Naive B cell (primary cell): ENCODE data around the gene VWA8. TPM values are rescaled to one million over a fixed set of nuclear protein-coding genes. Genes with fewer than 3 reads are reported as not detected.

Experiments
- ATAC-seq, 2 donors: fragments of 150-1000 bp; cut with Tn5 transposase; 2 replicates each; pipeline ENCODE4 v1.10.0; 2021; ENCODE audit warnings: low read depth in 2 of 2, mild to moderate bottlenecking in 2 of 2, moderate library complexity in 2 of 2
- DNase-seq: peaks from one replicate; pipeline ENCODE4 v3.0.0; 2022
- H3K27ac Mint-ChIP-seq, 6 donors: one replicate each; pipeline ENCODE4 v1.8.0; 2020 to 2022; ENCODE audit warnings: mild to moderate bottlenecking in 6 of 6, mixed read lengths in 6 of 6, moderate library complexity in 5 of 6, inconsistent platforms in 2 of 6
- H3K27me3 Mint-ChIP-seq, 3 donors: one replicate each; pipeline ENCODE4 v1.8.0; 2021 to 2022; ENCODE audit warnings: mixed read lengths in 3 of 3, mild to moderate bottlenecking in 1 of 3
- H3K36me3 Mint-ChIP-seq, 2 donors: one replicate each; pipeline ENCODE4 v1.8.0; 2020 to 2022; ENCODE audit warnings: mixed read lengths in 2 of 2, inconsistent platforms in 1 of 2, mild to moderate bottlenecking in 1 of 2
- H3K4me1 Mint-ChIP-seq, 3 donors: one replicate each; pipeline ENCODE4 v1.8.0; 2020 to 2022; ENCODE audit warnings: mixed read lengths in 3 of 3, inconsistent platforms in 1 of 3, mild to moderate bottlenecking in 1 of 3, moderate library complexity in 1 of 3
- H3K4me3 Mint-ChIP-seq, 8 donors: one replicate each; pipeline ENCODE4 v1.8.0; 2020 to 2022; ENCODE audit warnings: mild to moderate bottlenecking in 8 of 8, mixed read lengths in 8 of 8, moderate library complexity in 8 of 8, inconsistent platforms in 2 of 8
- H3K9me3 Mint-ChIP-seq, 7 donors: one replicate each; pipeline ENCODE4 v1.8.0; 2020 to 2022; ENCODE audit warnings: mixed read lengths in 7 of 7, mild to moderate bottlenecking in 5 of 7, inconsistent platforms in 2 of 7, moderate library complexity in 1 of 7
- polyA plus RNA-seq, 6 donors: library from polyadenylated mRNA; unstranded; fragments of 300-500 nt; fragmentation: Illumina TruSeq; gene quantifications; one replicate each; pipeline ENCODE4 v1.2.3, GENCODE V29; 2021; ENCODE audit warnings: low read depth in 6 of 6

The VWA8 gene
- polyA plus RNA-seq, 6 donors from 2014 or later: 0.91 to 6.2 (median 3.5) TPM

GRCh38 chr13:41563984-41564365 lies 396.9 kb downstream of the VWA8 start:
- Mint-ChIP-seq H3K27me3 (no peaks in the 10 kb centered on the region), H3K36me3 (peaks cover 4 to 7% of the 10 kb centered on the region in 2 donors), H3K27ac (no peak overlapping the region), H3K9me3 (no peaks in the 10 kb centered on the region), H3K4me1 (no peaks in the 10 kb centered on the region), H3K4me3 (no peak overlapping the region)
- DNase-seq (no peak), ATAC-seq (no peak)

- ATAC-seq (no peak), DNase-seq (no peak)
- Mint-ChIP-seq H3K4me1 (no peaks in the 10 kb centered on the region), H3K27ac (no peak overlapping the region), H3K27me3 (no peaks in the 10 kb centered on the region), H3K36me3 (peaks cover 4 to 7% of the 10 kb centered on the region in 2 donors), H3K9me3 (no peaks in the 10 kb centered on the region), H3K4me3 (no peak overlapping the region)
These were observed 397.4 kb downstream of the VWA8 start for GRCh38 chr13:41563341-41563983.

- no peak for DNase-seq
- no peaks in the 10 kb centered on the region for H3K27me3 Mint-ChIP-seq
- peaks cover 4 to 7% of the 10 kb centered on the region in 2 donors for H3K36me3 Mint-ChIP-seq
- no peaks in the 10 kb centered on the region for H3K4me1 Mint-ChIP-seq
- H3K27ac Mint-ChIP-seq: no peak overlapping the region
- no peak overlapping the region for H3K4me3 Mint-ChIP-seq
- ATAC-seq: no peak
- peaks cover 0 to 3% (median 0%) of the 10 kb centered on the region in 7 donors for H3K9me3 Mint-ChIP-seq
These were observed 398.2 kb downstream of the VWA8 start for GRCh38 chr13:41562541-41563178.

GRCh38 chr13:41562083-41562482 lies 398.8 kb downstream of the VWA8 start:
- no peak overlapping the region for H3K4me3 Mint-ChIP-seq
- peaks cover 0 to 3% (median 0%) of the 10 kb centered on the region in 7 donors for H3K9me3 Mint-ChIP-seq
- ATAC-seq: no peak
- H3K27ac Mint-ChIP-seq: no peak overlapping the region
- DNase-seq: no peak
- peaks cover 4 to 7% of the 10 kb centered on the region in 2 donors for H3K36me3 Mint-ChIP-seq
- H3K27me3 Mint-ChIP-seq: no peaks in the 10 kb centered on the region
- no peaks in the 10 kb centered on the region for H3K4me1 Mint-ChIP-seq

- ATAC-seq: no peak
- Mint-ChIP-seq H3K36me3 (peaks cover 4 to 5% of the 10 kb centered on the region in 2 donors), H3K9me3 (peaks cover 0 to 3% (median 0%) of the 10 kb centered on the region in 7 donors), H3K4me1 (no peaks in the 10 kb centered on the region), H3K4me3 (no peak overlapping the region), H3K27me3 (no peaks in the 10 kb centered on the region), H3K27ac (no peak overlapping the region)
- no peak for DNase-seq
These were observed 399.7 kb downstream of the VWA8 start for GRCh38 chr13:41561170-41561569.

GRCh38 chr13:41558781-41559560 lies 401.9 kb downstream of the VWA8 start:
- Mint-ChIP-seq H3K27me3 (no peaks in the 10 kb centered on the region), H3K27ac (no peak overlapping the region), H3K36me3 (no peaks in the 10 kb centered on the region), H3K9me3 (peaks cover 0 to 3% (median 0%) of the 10 kb centered on the region in 7 donors), H3K4me3 (peak overlapping the region in 1 of 8 donors; percentile 55), H3K4me1 (peaks cover 0 to 4% (median 0%) of the 10 kb centered on the region in 3 donors)
- ATAC-seq: no peak
- no peak for DNase-seq

- H3K9me3 Mint-ChIP-seq: peaks cover 0 to 3% (median 0%) of the 10 kb centered on the region in 7 donors
These were observed 403.2 kb downstream of the VWA8 start for GRCh38 chr13:41557719-41558118.

GRCh38 chr13:41554626-41555386 lies 406.1 kb downstream of the VWA8 start:
- DNase-seq: no peak

More at GRCh38 chr13:41557719-41558118, 403.2 kb downstream of the VWA8 start:
- Mint-ChIP-seq H3K27me3 (no peaks in the 10 kb centered on the region), H3K4me3 (no peak overlapping the region), H3K27ac (no peak overlapping the region), H3K36me3 (no peaks in the 10 kb centered on the region), H3K4me1 (peaks cover 0 to 4% (median 0%) of the 10 kb centered on the region in 3 donors)
- DNase-seq: no peak
- ATAC-seq: no peak

GRCh38 chr13:41554180-41554579 lies 406.7 kb downstream of the VWA8 start:
- Mint-ChIP-seq H3K27ac (peak overlapping the region in 2 of 6 donors; percentile 44 to 72), H3K4me3 (peak overlapping the region in 1 of 8 donors; percentile 21), H3K36me3 (no peaks in the 10 kb centered on the region), H3K9me3 (peaks cover 0 to 3% (median 0%) of the 10 kb centered on the region in 7 donors), H3K4me1 (peaks cover 0 to 4% (median 0%) of the 10 kb centered on the region in 3 donors), H3K27me3 (peaks cover 0 to 5% (median 0%) of the 10 kb centered on the region in 3 donors)
- DNase-seq: no peak
- ATAC-seq: no peak

More at GRCh38 chr13:41554626-41555386, 406.1 kb downstream of the VWA8 start:
- Mint-ChIP-seq H3K27me3 (peaks cover 0 to 5% (median 0%) of the 10 kb centered on the region in 3 donors), H3K4me3 (peak overlapping the region in 1 of 8 donors; percentile 71), H3K36me3 (no peaks in the 10 kb centered on the region), H3K27ac (peak overlapping the region in 4 of 6 donors; percentile 22 to 72 (median 48)), H3K9me3 (peaks cover 0 to 3% (median 0%) of the 10 kb centered on the region in 7 donors), H3K4me1 (peaks cover 0 to 4% (median 0%) of the 10 kb centered on the region in 3 donors)
- ATAC-seq: peak; percentile 79 to 96

- ATAC-seq: no peak
- DNase-seq: no peak
- H3K27me3 Mint-ChIP-seq: peaks cover 0 to 5% (median 0%) of the 10 kb centered on the region in 3 donors
- peaks cover 0 to 4% (median 0%) of the 10 kb centered on the region in 3 donors for H3K4me1 Mint-ChIP-seq
- H3K36me3 Mint-ChIP-seq: no peaks in the 10 kb centered on the region
- no peak overlapping the region for H3K4me3 Mint-ChIP-seq
- H3K27ac Mint-ChIP-seq: peak overlapping the region in 1 of 6 donors; percentile 42
- no peaks in the 10 kb centered on the region for H3K9me3 Mint-ChIP-seq
These were observed 408.9 kb downstream of the VWA8 start for GRCh38 chr13:41552031-41552430.

- Mint-ChIP-seq H3K36me3 (no peaks in the 10 kb centered on the region), H3K27me3 (peaks cover 0 to 5% (median 5%) of the 10 kb centered on the region in 3 donors), H3K4me3 (peak overlapping the region in 1 of 8 donors; percentile 66), H3K9me3 (no peaks in the 10 kb centered on the region), H3K4me1 (peaks cover 0 to 4% (median 0%) of the 10 kb centered on the region in 3 donors), H3K27ac (no peak overlapping the region)
- no peak for DNase-seq
- no peak for ATAC-seq
These were observed 410.6 kb downstream of the VWA8 start for GRCh38 chr13:41550276-41550675.

- H3K4me3 Mint-ChIP-seq: no peak overlapping the region
- peaks cover 0 to 5% (median 5%) of the 10 kb centered on the region in 3 donors for H3K27me3 Mint-ChIP-seq
- no peak for ATAC-seq
- H3K9me3 Mint-ChIP-seq: no peaks in the 10 kb centered on the region
- H3K27ac Mint-ChIP-seq: peak overlapping the region in 1 of 6 donors; percentile 5
- H3K4me1 Mint-ChIP-seq: peaks cover 0 to 4% (median 0%) of the 10 kb centered on the region in 3 donors
- no peak for DNase-seq
- no peaks in the 10 kb centered on the region for H3K36me3 Mint-ChIP-seq
These were observed 411.4 kb downstream of the VWA8 start for GRCh38 chr13:41549491-41549890.

- Mint-ChIP-seq H3K27me3 (peaks cover 5 to 6% (median 5%) of the 10 kb centered on the region in 3 donors), H3K36me3 (no peaks in the 10 kb centered on the region), H3K27ac (no peak overlapping the region), H3K4me1 (no peaks in the 10 kb centered on the region), H3K9me3 (peaks cover 0 to 4% (median 3%) of the 10 kb centered on the region in 7 donors), H3K4me3 (no peak overlapping the region)
- ATAC-seq (no peak), DNase-seq (no peak)
These were observed 412.0 kb downstream of the VWA8 start for GRCh38 chr13:41548910-41549309.
